Measurements from ENCODE around the gene SLC7A6. TPM values are rescaled to one million over a fixed set of nuclear protein-coding genes. Genes with fewer than 3 reads are reported as not detected.
A peak's percentile ranks its signal among the peaks of the same experiment; 100 is the strongest.

SLC7A6 gene
- total RNA-seq, 4 donors from 2014 or later: 20.6 to 145 (median 31.4) TPM

GRCh38 chr16:68265078-68265920 lies 973 bp downstream of the SLC7A6 start:
- DNase-seq: peak; percentile 76
- intact Hi-C loops (cut with DNase I; ENCODE audit: low total_unique reads) (no loop called here), in situ Hi-C loops (cut with MboI; ENCODE audit: low pct_ligation_motif_present in 1 of 4, low pct_unique_long_range_greater_than_20kb in 1 of 4, low sequenced_read_pairs in 3 of 4) (no loop called here)
- Histone ChIP-seq H3K9me3 (no peaks in the 10 kb centered on the region), H3K4me1 (peaks cover 13 to 61% (median 35%) of the 10 kb centered on the region in 4 donors), H3K4me3 (peak overlapping the region; percentile 55 to 84 (median 74)), H3K27ac (peak overlapping the region; percentile 94 to 98 (median 97)), H3K36me3 (no peaks in the 10 kb centered on the region), H3K27me3 (no peaks in the 10 kb centered on the region)
- TF ChIP-seq CTCF (IDR thresholded peaks at IDR 0.05) (no peak), POLR2A (IDR thresholded peaks at IDR 0.05) (peak; percentile 46), POLR2AphosphoS5 (IDR thresholded peaks at IDR 0.05) (peak; percentile 50 to 73 (median 70))
- 2 to 16% methylated on average over 4 to 21 of the region's 23 CpGs for WGBS, 2 donors (ENCODE audit: low coverage in 1 of 2)

GRCh38 chr16:68267612-68268405 lies 3.5 kb downstream of the SLC7A6 start:
- 43 to 48% methylated on average over 4 to 6 of the region's 6 CpGs for WGBS, 2 donors (ENCODE audit: low coverage in 1 of 2)
- in situ Hi-C loops (cut with MboI; ENCODE audit: low pct_ligation_motif_present in 1 of 4, low pct_unique_long_range_greater_than_20kb in 1 of 4, low sequenced_read_pairs in 3 of 4): no loop called here
- Histone ChIP-seq H3K36me3 (no peaks in the 10 kb centered on the region), H3K27ac (peak overlapping the region in 3 of 4 donors; percentile 9 to 47 (median 39)), H3K9me3 (no peaks in the 10 kb centered on the region), H3K4me1 (peaks cover 13 to 69% (median 43%) of the 10 kb centered on the region in 4 donors), H3K4me3 (no peak overlapping the region), H3K27me3 (no peaks in the 10 kb centered on the region)
- no peak for DNase-seq
- intact Hi-C loops (cut with DNase I; ENCODE audit: low total_unique reads): no loop called here
- TF ChIP-seq CTCF (IDR thresholded peaks at IDR 0.05) (no peak), EP300 (IDR thresholded peaks at IDR 0.05; ENCODE audit: low read depth) (no peak), POLR2AphosphoS5 (IDR thresholded peaks at IDR 0.05) (no peak), POLR2A (IDR thresholded peaks at IDR 0.05) (no peak)

- intact Hi-C loops (cut with DNase I; ENCODE audit: low total_unique reads) (no loop called here), in situ Hi-C loops (cut with MboI; ENCODE audit: low pct_ligation_motif_present in 1 of 4, low pct_unique_long_range_greater_than_20kb in 1 of 4, low sequenced_read_pairs in 3 of 4) (no loop called here)
- H3K27me3 ChIP-seq: no peaks in the 10 kb centered on the region
- H3K4me1 ChIP-seq: peaks cover 13 to 66% (median 39%) of the 10 kb centered on the region in 4 donors
- WGBS, 2 donors (ENCODE audit: low coverage in 1 of 2): 93% methylated on average over 4 of the region's 4 CpGs; no CpG with 5 or more reads in 1 of the 2 donors
- H3K4me3 ChIP-seq: no peak overlapping the region
- DNase-seq: no peak
- H3K36me3 ChIP-seq: no peaks in the 10 kb centered on the region
- no peaks in the 10 kb centered on the region for H3K9me3 ChIP-seq
- TF ChIP-seq POLR2A (IDR thresholded peaks at IDR 0.05) (no peak), EP300 (IDR thresholded peaks at IDR 0.05; ENCODE audit: low read depth) (no peak), POLR2AphosphoS5 (IDR thresholded peaks at IDR 0.05) (no peak), CTCF (IDR thresholded peaks at IDR 0.05) (no peak)
- no peak overlapping the region for H3K27ac ChIP-seq
Measured at GRCh38 chr16:68269793-68270192, 5.5 kb downstream of the SLC7A6 start.

GRCh38 chr16:68270353-68270752 lies 6.0 kb downstream of the SLC7A6 start:
- in situ Hi-C loops (cut with MboI; ENCODE audit: low pct_ligation_motif_present in 1 of 4, low pct_unique_long_range_greater_than_20kb in 1 of 4, low sequenced_read_pairs in 3 of 4) (no loop called here), intact Hi-C loops (cut with DNase I; ENCODE audit: low total_unique reads) (no loop called here)
- Histone ChIP-seq H3K27me3 (no peaks in the 10 kb centered on the region), H3K27ac (no peak overlapping the region), H3K36me3 (no peaks in the 10 kb centered on the region), H3K9me3 (no peaks in the 10 kb centered on the region), H3K4me1 (peaks cover 13 to 61% (median 37%) of the 10 kb centered on the region in 4 donors), H3K4me3 (no peak overlapping the region)
- DNase-seq: no peak
- TF ChIP-seq POLR2A (IDR thresholded peaks at IDR 0.05): no peak
- no peak for TF ChIP-seq EP300 (IDR thresholded peaks at IDR 0.05; ENCODE audit: low read depth)
- TF ChIP-seq CTCF (IDR thresholded peaks at IDR 0.05): no peak
- no peak for TF ChIP-seq POLR2AphosphoS5 (IDR thresholded peaks at IDR 0.05)
- 45% methylated on average over 1 of the region's 1 CpG; no CpG with 5 or more reads in 1 of the 2 donors for WGBS, 2 donors (ENCODE audit: low coverage in 1 of 2)

Data from transverse colon (tissue), 4 donors.